ENCODE data around the gene KIAA0825.

DNA sequence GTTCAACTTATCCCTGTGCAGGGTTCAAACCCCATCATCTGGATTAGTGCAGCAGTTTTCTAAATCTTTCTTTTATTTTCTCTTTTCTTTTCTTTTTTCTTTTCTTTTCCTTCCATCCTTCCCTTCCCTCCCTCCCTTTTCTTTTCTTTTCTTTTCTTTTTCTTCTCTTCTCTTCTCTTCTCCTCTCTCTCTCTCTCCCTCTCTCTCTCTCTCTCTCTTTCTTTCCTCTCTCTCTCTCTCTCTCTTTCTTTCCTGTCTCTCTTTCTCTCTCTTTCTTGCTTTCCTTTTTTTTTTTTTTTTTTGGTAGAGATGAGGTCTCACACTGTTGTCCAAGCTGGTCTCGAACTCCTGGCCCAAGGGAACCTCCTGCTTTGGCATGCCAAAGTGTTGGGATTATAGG, 53.6 kb downstream of the KIAA0825 start:
- TF ChIP-seq, protein P1, sequence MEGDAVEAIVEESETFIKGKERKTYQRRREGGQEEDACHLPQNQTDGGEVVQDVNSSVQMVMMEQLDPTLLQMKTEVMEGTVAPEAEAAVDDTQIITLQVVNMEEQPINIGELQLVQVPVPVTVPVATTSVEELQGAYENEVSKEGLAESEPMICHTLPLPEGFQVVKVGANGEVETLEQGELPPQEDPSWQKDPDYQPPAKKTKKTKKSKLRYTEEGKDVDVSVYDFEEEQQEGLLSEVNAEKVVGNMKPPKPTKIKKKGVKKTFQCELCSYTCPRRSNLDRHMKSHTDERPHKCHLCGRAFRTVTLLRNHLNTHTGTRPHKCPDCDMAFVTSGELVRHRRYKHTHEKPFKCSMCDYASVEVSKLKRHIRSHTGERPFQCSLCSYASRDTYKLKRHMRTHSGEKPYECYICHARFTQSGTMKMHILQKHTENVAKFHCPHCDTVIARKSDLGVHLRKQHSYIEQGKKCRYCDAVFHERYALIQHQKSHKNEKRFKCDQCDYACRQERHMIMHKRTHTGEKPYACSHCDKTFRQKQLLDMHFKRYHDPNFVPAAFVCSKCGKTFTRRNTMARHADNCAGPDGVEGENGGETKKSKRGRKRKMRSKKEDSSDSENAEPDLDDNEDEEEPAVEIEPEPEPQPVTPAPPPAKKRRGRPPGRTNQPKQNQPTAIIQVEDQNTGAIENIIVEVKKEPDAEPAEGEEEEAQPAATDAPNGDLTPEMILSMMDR (IDR thresholded peaks at IDR 0.05): no peak
- no peak for TF ChIP-seq POLR2A (IDR thresholded peaks at IDR 0.05)
